ENCODE results near the gene UBL4B. TPM values are rescaled to one million over a fixed set of nuclear protein-coding genes. Genes with fewer than 3 reads are reported as not detected.

The UBL4B gene
- total RNA-seq, 8 experiments from 2014 or later, result 0.05 to 0.71 (median 0.25) TPM; not detected in 5

DNA sequence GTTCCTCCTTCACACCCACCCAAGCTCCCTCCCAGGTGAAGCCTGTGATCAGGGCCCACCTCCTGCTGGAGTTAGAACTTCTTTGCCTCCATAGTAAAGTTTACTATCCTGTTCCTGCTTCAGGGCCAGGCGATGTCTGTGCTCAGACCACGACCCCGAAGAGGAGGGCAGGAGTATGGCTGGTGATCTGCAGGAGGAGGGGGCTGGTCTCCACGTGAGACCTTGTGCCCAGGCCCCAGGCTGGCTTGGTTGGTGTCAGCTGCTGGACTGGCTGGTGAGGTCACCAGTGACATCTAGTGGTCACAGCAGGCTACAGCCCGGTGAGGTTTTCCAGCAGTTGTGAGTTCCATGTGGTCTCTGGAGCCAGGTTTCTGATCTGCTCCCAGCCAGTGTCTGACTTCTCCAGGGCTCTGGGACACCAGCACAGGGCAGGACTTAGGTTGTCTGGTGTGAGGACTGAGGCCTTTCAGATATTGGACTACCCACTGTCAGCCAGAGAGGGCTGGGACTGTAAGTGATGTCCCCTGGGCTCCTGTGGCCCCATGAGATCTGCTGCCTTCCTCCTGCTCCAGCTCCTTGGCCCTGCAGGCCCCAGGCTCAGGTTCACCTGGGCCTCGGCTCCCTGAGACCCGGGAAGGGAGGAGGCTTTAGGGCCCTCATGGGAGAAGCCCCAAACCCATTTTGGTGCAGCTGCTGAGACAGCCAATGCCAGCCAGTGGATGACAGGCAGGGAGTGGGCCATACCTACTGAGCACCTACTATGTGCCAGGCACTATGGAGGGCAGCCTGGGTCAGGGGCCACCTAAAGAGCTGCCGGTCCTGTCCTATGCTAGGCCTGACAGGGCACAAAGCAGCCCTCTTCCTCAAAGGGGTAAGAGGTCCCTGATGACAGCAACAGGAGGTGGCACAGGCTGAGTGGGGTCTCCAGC is 6.0 kb upstream of the UBL4B start:
- Histone ChIP-seq H3K4me1 (replicated peaks in 1 of 2) (peaks cover 16 to 21% of the 10 kb centered on the region in 2 donors), H3K4me3 (no peak overlapping the region), H3K27ac (no peak overlapping the region)
- in situ Hi-C loops (cut with MboI; ENCODE audit: low pct_unique_long_range_greater_than_20kb in 2 of 9, low sequenced_read_pairs in 9 of 9, unreplicated experiment in 9 of 9), result no loop called here
- WGBS, 10 experiments, result 0 to 42% (median 26%) methylated on average over 1 to 5 of the region's 8 CpGs; no CpG with 5 or more reads in 5 of the 10 experiments
- peak; percentile 82 to 97 (median 93) for ATAC-seq (replicated peaks in 6 of 8)

- Histone ChIP-seq H3K4me3 (no peak overlapping the region), H3K27ac (no peak overlapping the region), H3K4me1 (replicated peaks in 1 of 2) (peaks cover 16 to 21% of the 10 kb centered on the region in 2 donors)
- ATAC-seq (replicated peaks in 6 of 8), result peak in 5 of 8 experiments; percentile 18 to 59 (median 34)
- WGBS, 10 experiments, result 18 to 57% (median 50%) methylated on average over 1 to 6 of the region's 7 CpGs; no CpG with 5 or more reads in 1 of the 10 experiments
- in situ Hi-C loops (cut with MboI; ENCODE audit: low pct_unique_long_range_greater_than_20kb in 2 of 9, low sequenced_read_pairs in 9 of 9, unreplicated experiment in 9 of 9), result no loop called here
Measured at GRCh38 chr1:110107867-110108469, 4.3 kb upstream of the UBL4B start.

- Histone ChIP-seq H3K4me3 (no peak overlapping the region), H3K27ac (no peak overlapping the region), H3K4me1 (replicated peaks in 1 of 2) (peaks cover 16 to 18% of the 10 kb centered on the region in 2 donors)
- in situ Hi-C loops (cut with MboI; ENCODE audit: low pct_unique_long_range_greater_than_20kb in 2 of 9, low sequenced_read_pairs in 9 of 9, unreplicated experiment in 9 of 9), result no loop called here
- no peak for ATAC-seq (replicated peaks in 6 of 8)
- 60 to 85% (median 80%) methylated on average over 1 to 4 of the region's 4 CpGs; no CpG with 5 or more reads in 3 of the 10 experiments for WGBS, 10 experiments
Measured at GRCh38 chr1:110111081-110111480, 1.2 kb upstream of the UBL4B start.

- Histone ChIP-seq H3K27ac (no peak overlapping the region), H3K4me3 (no peak overlapping the region), H3K4me1 (replicated peaks in 1 of 2) (peaks cover 16% of the 10 kb centered on the region in 2 donors)
- no peak for ATAC-seq (replicated peaks in 6 of 8)
- in situ Hi-C loops (cut with MboI; ENCODE audit: low pct_unique_long_range_greater_than_20kb in 2 of 9, low sequenced_read_pairs in 9 of 9, unreplicated experiment in 9 of 9), result no loop called here
- 48 to 76% (median 66%) methylated on average over 4 to 7 of the region's 9 CpGs; no CpG with 5 or more reads in 6 of the 10 experiments for WGBS, 10 experiments
Measured at GRCh38 chr1:110112656-110113055, 413 bp downstream of the UBL4B start.

- 0 to 74% (median 57%) methylated on average over 1 to 4 of the region's 5 CpGs; no CpG with 5 or more reads in 6 of the 10 experiments for WGBS, 10 experiments
- in situ Hi-C loops (cut with MboI; ENCODE audit: low pct_unique_long_range_greater_than_20kb in 2 of 9, low sequenced_read_pairs in 9 of 9, unreplicated experiment in 9 of 9), result no loop called here
- Histone ChIP-seq H3K4me1 (replicated peaks in 1 of 2) (peaks cover 7 to 8% of the 10 kb centered on the region in 2 donors), H3K27ac (no peak overlapping the region), H3K4me3 (no peak overlapping the region)
- peak in 4 of 8 experiments; percentile 12 to 36 (median 22) for ATAC-seq (replicated peaks in 6 of 8)
Measured at GRCh38 chr1:110113551-110113950, 1.3 kb downstream of the UBL4B start.

- in situ Hi-C loops (cut with MboI; ENCODE audit: low pct_unique_long_range_greater_than_20kb in 2 of 9, low sequenced_read_pairs in 9 of 9, unreplicated experiment in 9 of 9), result no loop called here
- peaks cover under 1 to 2% of the 10 kb centered on the region in 2 donors for H3K4me1 ChIP-seq (replicated peaks in 1 of 2)
- peak in 1 of 8 experiments; percentile 10 for ATAC-seq (replicated peaks in 6 of 8)
- 40 to 100% (median 54%) methylated on average over 1 to 4 of the region's 5 CpGs; no CpG with 5 or more reads in 5 of the 10 experiments for WGBS, 10 experiments
- H3K27ac ChIP-seq, result no peak overlapping the region
- no peak overlapping the region for H3K4me3 ChIP-seq
Measured at GRCh38 chr1:110114173-110114572, 1.9 kb downstream of the UBL4B start.

GRCh38 chr1:110114784-110115183 is 2.5 kb downstream of the UBL4B start:
- in situ Hi-C loops (cut with MboI; ENCODE audit: low pct_unique_long_range_greater_than_20kb in 2 of 9, low sequenced_read_pairs in 9 of 9, unreplicated experiment in 9 of 9), result no loop called here
- H3K4me1 ChIP-seq (replicated peaks in 1 of 2), result no peaks in the 10 kb centered on the region
- no peak overlapping the region for H3K27ac ChIP-seq
- WGBS, 10 experiments, result 0 to 85% (median 50%) methylated on average over 1 to 4 of the region's 5 CpGs; no CpG with 5 or more reads in 3 of the 10 experiments
- no peak for ATAC-seq (replicated peaks in 6 of 8)
- no peak overlapping the region for H3K4me3 ChIP-seq

DNA sequence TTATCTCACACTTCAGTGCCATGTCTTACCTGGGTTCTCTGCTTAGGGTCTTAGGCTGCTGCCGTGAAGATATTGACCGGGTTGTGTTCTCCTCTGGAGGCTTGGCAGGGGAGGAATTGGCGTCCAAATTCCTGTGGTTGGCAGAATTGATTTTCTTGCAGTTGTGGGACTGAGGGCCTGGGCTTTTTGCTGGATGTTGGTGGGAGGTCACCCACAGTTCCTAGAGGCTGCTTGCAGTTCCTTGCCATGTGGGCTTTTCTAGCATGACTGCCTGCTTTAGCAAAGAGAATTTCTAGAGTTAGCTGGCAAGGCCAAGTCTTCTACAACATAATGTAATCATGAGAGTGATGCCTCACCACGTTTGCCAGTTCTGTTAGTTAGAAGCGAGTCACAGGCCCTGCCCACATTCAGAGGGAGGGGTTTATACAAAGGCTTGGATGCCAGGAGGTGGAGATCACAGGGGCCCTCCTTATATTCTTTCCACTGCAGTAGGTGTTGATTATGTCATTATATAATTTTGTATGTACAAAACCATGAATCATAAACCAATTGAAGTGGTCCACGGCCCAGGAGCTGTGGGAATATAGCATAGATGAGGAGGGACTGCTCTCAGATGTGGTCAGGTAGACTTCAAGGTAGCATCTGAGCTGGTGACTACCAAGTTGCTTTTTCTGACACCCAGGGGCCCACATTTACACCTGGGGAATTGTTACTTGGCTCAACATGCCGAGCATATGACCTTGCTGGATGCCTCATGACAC is 6.6 kb downstream of the UBL4B start:
- Histone ChIP-seq H3K4me1 (replicated peaks in 1 of 2) (peaks cover 15 to 18% of the 10 kb centered on the region in 2 donors), H3K4me3 (no peak overlapping the region), H3K27ac (no peak overlapping the region)
- WGBS, 10 experiments, result 0 to 100% (median 54%) methylated on average over 1 to 7 of the region's 7 CpGs; no CpG with 5 or more reads in 1 of the 10 experiments
- in situ Hi-C loops (cut with MboI; ENCODE audit: low pct_unique_long_range_greater_than_20kb in 2 of 9, low sequenced_read_pairs in 9 of 9, unreplicated experiment in 9 of 9), result no loop called here
- ATAC-seq (replicated peaks in 6 of 8), result peak in 3 of 8 experiments; percentile 26 to 36 (median 26)

- no peak overlapping the region for H3K27ac ChIP-seq
- peak in 2 of 8 experiments; percentile 15 to 29 for ATAC-seq (replicated peaks in 6 of 8)
- H3K4me3 ChIP-seq, result no peak overlapping the region
- WGBS, 10 experiments, result 0 to 90% (median 65%) methylated on average over 1 to 3 of the region's 3 CpGs; no CpG with 5 or more reads in 2 of the 10 experiments
- peaks cover 15 to 18% of the 10 kb centered on the region in 2 donors for H3K4me1 ChIP-seq (replicated peaks in 1 of 2)
- in situ Hi-C loops (cut with MboI; ENCODE audit: low pct_unique_long_range_greater_than_20kb in 2 of 9, low sequenced_read_pairs in 9 of 9, unreplicated experiment in 9 of 9), result no loop called here
Measured at GRCh38 chr1:110119843-110120242, 7.6 kb downstream of the UBL4B start.

DNA sequence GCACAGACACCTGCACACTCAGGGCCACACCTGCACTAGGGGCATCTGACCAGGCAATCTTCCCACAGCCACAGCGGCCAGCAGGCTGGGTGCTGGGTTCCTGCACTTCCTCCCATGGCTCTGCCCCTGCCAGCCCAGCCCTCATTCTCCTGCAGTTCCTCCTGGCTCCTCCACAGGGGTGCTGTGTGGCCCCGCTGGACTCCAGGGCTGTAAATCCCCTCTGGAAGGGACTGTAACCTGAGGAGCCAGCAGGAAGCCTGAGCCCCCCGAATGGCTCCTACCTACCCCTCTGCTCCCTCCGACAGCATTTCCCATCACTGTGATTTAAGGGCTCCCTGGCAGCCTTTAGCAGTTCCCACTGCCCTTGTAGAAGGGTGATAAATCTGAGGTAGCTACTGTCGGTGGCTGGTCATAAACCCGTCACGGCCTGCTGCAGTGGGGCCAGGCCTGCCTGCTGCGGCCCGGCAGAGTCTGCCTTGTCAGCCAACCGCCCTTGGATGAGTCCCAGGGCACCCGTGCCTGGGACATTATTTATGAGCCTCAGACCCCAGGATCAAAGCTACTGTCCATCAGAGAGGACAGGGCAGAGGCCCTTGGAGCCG is 8.8 kb downstream of the UBL4B start:
- in situ Hi-C loops (cut with MboI; ENCODE audit: low pct_unique_long_range_greater_than_20kb in 2 of 9, low sequenced_read_pairs in 9 of 9, unreplicated experiment in 9 of 9), result no loop called here
- Histone ChIP-seq H3K27ac (peak overlapping the region; percentile 57 to 70), H3K4me3 (no peak overlapping the region), H3K4me1 (replicated peaks in 1 of 2) (peaks cover 15 to 18% of the 10 kb centered on the region in 2 donors)
- ATAC-seq (replicated peaks in 6 of 8), result peak in 5 of 8 experiments; percentile 90 to 98 (median 97)
- 20 to 67% (median 40%) methylated on average over 1 to 9 of the region's 12 CpGs; no CpG with 5 or more reads in 2 of the 10 experiments for WGBS, 10 experiments

DNA sequence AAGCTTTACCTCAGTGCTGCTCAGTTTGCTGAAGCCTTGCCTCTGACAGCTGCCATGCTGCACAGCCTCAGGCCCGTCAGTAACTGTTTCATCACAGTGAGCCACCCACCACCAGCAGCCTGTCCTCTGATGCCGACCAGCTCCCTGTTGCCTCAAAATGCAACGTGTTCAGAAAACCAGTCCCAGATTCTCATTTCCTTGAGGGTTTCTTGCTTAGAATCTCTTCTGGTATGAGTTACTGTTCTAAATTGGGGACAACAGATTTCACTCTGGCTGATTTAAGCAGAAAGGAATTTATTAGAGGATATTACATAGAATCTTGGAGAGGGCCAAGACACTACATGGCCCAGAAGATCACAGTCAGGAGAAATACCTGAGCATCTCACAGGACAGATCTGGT is 11.0 kb downstream of the UBL4B start:
- H3K4me1 ChIP-seq (replicated peaks in 1 of 2), result peaks cover 15 to 18% of the 10 kb centered on the region in 2 donors
- no peak overlapping the region for H3K4me3 ChIP-seq
- ATAC-seq (replicated peaks in 6 of 8), result no peak
- H3K27ac ChIP-seq, result no peak overlapping the region
- in situ Hi-C loops (cut with MboI; ENCODE audit: low pct_unique_long_range_greater_than_20kb in 2 of 9, low sequenced_read_pairs in 9 of 9, unreplicated experiment in 9 of 9), result no loop called here
- WGBS, 10 experiments, result 5 to 80% (median 48%) methylated on average over 2 to 3 of the region's 3 CpGs; no CpG with 5 or more reads in 3 of the 10 experiments

DNA sequence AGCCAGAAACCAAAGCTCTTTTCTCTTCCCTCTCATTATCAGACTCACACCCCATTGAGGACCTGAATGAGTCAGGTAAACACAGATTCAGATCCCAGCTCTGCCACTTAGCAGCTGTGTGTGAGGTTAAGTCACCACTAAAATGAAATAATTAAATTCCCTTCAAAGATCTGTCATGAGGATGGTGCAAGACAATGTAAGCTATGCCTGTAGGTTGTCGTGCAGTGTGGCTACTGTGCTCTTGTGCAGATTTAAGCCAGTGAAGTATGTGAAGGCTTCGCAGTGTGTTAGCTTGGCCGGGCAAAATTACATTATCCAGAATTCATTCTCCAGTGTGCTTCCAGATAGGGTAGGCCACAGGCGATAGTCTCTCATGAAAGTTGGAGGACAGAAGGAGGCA is 13.6 kb downstream of the UBL4B start:
- peak in 1 of 8 experiments; percentile 29 for ATAC-seq (replicated peaks in 6 of 8)
- WGBS, 10 experiments, result 52 to 100% (median 83%) methylated on average over 1 to 4 of the region's 4 CpGs; no CpG with 5 or more reads in 2 of the 10 experiments
- in situ Hi-C loops (cut with MboI; ENCODE audit: low pct_unique_long_range_greater_than_20kb in 2 of 9, low sequenced_read_pairs in 9 of 9, unreplicated experiment in 9 of 9), result no loop called here

More for the DNA sequence above, 13.6 kb downstream of the UBL4B start:
- no peak overlapping the region for H3K4me3 ChIP-seq
- H3K4me1 ChIP-seq (replicated peaks in 1 of 2), result peaks cover 25 to 26% of the 10 kb centered on the region in 2 donors
- H3K27ac ChIP-seq, result no peak overlapping the region
